ENCODE results near the gene ADGRA1.

DNA sequence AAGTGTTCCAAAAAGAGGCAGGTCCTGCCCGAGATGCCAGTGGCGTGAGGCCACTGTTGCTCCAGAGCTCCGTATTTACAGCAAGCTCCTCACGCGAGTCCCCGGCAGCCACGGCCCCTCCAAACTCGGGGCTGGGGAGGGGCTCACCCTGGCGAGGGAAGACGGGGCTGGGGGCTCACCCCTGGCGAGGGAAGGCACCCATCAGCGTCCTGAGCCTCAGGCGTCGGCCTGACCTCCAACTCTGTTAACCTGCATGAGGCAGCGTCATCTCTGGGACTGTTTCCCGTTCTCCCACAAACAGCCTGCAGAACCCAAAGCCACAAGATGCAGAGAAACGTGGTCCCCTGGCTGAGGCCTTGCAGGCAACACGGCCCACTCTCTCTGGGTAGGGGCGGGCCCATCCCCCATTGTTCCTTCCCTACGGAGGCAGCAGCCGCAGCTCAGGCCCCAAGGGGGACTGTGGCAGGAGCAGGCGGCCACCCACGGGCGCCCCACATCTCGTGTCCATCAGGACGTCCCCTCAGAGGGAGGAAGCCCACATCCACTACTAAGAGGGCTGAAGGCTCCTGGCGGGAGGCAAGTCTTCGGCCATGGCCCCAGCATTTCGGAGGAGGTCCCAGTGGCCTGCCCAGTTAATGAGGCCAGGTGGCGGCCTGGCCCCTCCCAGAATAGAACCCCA, 4.2 kb upstream of the ADGRA1 start:
- TF ChIP-seq EZH2 (IDR thresholded peaks at IDR 0.05; ENCODE audit: low read length, unreplicated experiment) (no peak), EZH2phosphoT487 (IDR thresholded peaks at IDR 0.05; ENCODE audit: borderline replicate concordance, low read length) (no peak)
- TF ChIP-seq, protein P1, sequence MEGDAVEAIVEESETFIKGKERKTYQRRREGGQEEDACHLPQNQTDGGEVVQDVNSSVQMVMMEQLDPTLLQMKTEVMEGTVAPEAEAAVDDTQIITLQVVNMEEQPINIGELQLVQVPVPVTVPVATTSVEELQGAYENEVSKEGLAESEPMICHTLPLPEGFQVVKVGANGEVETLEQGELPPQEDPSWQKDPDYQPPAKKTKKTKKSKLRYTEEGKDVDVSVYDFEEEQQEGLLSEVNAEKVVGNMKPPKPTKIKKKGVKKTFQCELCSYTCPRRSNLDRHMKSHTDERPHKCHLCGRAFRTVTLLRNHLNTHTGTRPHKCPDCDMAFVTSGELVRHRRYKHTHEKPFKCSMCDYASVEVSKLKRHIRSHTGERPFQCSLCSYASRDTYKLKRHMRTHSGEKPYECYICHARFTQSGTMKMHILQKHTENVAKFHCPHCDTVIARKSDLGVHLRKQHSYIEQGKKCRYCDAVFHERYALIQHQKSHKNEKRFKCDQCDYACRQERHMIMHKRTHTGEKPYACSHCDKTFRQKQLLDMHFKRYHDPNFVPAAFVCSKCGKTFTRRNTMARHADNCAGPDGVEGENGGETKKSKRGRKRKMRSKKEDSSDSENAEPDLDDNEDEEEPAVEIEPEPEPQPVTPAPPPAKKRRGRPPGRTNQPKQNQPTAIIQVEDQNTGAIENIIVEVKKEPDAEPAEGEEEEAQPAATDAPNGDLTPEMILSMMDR (conservative IDR thresholded peaks at IDR 0.05; ENCODE audit: low read depth, low read length), result no peak

Data from PC-3 (cell line).